K562 (cell line): ENCODE data around the gene COL25A1. TPM values are rescaled to one million over a fixed set of nuclear protein-coding genes. Genes with fewer than 3 reads are reported as not detected.
A peak's percentile ranks its signal among the peaks of the same experiment; 100 is the strongest.

Experiments used
- ATAC-seq: fragments of 200-7000 bp; cut with Tn5 transposase; 3 replicates; pipeline ENCODE4 v1.9.1; 2020; ENCODE audit warnings: moderate library complexity
- BruUV-seq: library from RNA; stranded (reverse); fragments of 400-500 nt; replicated peaks from 2 replicates; lab custom pipeline; 2021; lab: Mats Ljungman, UMichigan
- CTCF ChIA-PET: fragments of 300-600 bp; formaldehyde crosslinking; extraction: SDS; loops from one replicate; lab custom pipeline; 2021; ENCODE audit warnings: low intra/inter-chr PET ratio; lab: Yijun Ruan, JAX
- POLR2A ChIA-PET: fragments of 300-600, 350-650 bp; sonication (Branson Sonifier 250); formaldehyde crosslinking; extraction: SDS; loops from one replicate; lab custom pipeline; 2021; ENCODE audit warnings: antibody characterized with exemption, inconsistent platforms; lab: Yijun Ruan, JAX
- DNase-seq, 4 experiments: peaks; one replicate each; pipeline versions ENCODE4 v3.0.0 to v3.0.0-alpha.2; 2011 to 2018; ENCODE audit warnings: low spot score in 3 of 4, mixed read lengths in 3 of 4; ENCODE audit errors: extremely low read depth in 1 of 4
- FAIRE-seq: peaks from 2 replicates; lab custom pipeline; 2011; peaks lifted over from hg19 to GRCh38; lab: Jason Lieb, UNC
- H2AFZ ChIP-seq: 2 replicates; pipeline ENCODE4 v1.6.0; 2011; ENCODE audit warnings: low read depth, low read length, control low read depth, inconsistent platforms
- H3K27ac ChIP-seq: fragments of 200-600 bp; 3 replicates; pipeline ENCODE4 v1.8.0; 2011; ENCODE audit warnings: low read depth, mild to moderate bottlenecking, control low read depth, inconsistent platforms, low read length, moderate library complexity, mixed read lengths; ENCODE audit errors: extremely low read depth
- H3K27me3 ChIP-seq, 2 experiments: fragments of 300-600 bp in 1 of 2; 2 replicates in 1 of 2; 3 replicates in 1 of 2; pipeline versions ENCODE4 v1.6.0 to v1.8.0; 2011; ENCODE audit warnings: inconsistent platforms in 2 of 2, low read length in 2 of 2, mild to moderate bottlenecking in 1 of 2, mixed read lengths in 1 of 2, moderate library complexity in 1 of 2; ENCODE audit not compliant: control insufficient read depth in 2 of 2, insufficient read depth in 2 of 2
- H3K36me3 ChIP-seq: fragments of 300-600 bp; 3 replicates; pipeline ENCODE4 v1.8.0; 2011; ENCODE audit warnings: mild to moderate bottlenecking, low read length, inconsistent platforms; ENCODE audit not compliant: control insufficient read depth, insufficient read depth
- H3K4me1 ChIP-seq, 2 experiments: fragments of 200-600 bp in 1 of 2; replicated peaks in 1 of 2; 2 replicates in 1 of 2; 3 replicates in 1 of 2; pipeline versions ENCODE4 v1.5.1 to v1.8.0; 2011; ENCODE audit warnings: inconsistent platforms in 2 of 2, low read length in 2 of 2, mild to moderate bottlenecking in 1 of 2, mixed read lengths in 1 of 2, moderate library complexity in 1 of 2; ENCODE audit not compliant: control insufficient read depth in 2 of 2, insufficient read depth in 2 of 2
- H3K4me2 ChIP-seq: 2 replicates; pipeline ENCODE4 v1.6.1; 2011; ENCODE audit warnings: low read length, control low read depth, inconsistent platforms, mixed read lengths; ENCODE audit not compliant: insufficient read depth
- H3K4me3 ChIP-seq: fragments of 200-600 bp; sonication (generic), shearing (Covaris generic); 2 replicates; pipeline ENCODE4 v1.5.1; 2016; ENCODE audit warnings: control low read depth, inconsistent platforms
- H3K79me2 ChIP-seq: fragments of 200-600 bp; 3 replicates; pipeline ENCODE4 v1.8.0; 2011; ENCODE audit warnings: low read length, inconsistent platforms; ENCODE audit not compliant: control insufficient read depth, insufficient read depth
- H3K9ac ChIP-seq, 2 experiments: 2 replicates each; pipeline versions ENCODE4 v1.6.0 to v1.6.1; 2011; ENCODE audit warnings: low read depth in 2 of 2, low read length in 2 of 2, control low read depth in 1 of 2, inconsistent platforms in 1 of 2, mild to moderate bottlenecking in 1 of 2, mixed read lengths in 1 of 2; ENCODE audit not compliant: insufficient read depth in 1 of 2
- H3K9me1 ChIP-seq: one replicate; pipeline ENCODE4 v1.6.0; 2011; ENCODE audit warnings: inconsistent platforms, mild to moderate bottlenecking, low read length, moderate library complexity; ENCODE audit not compliant: control insufficient read depth, insufficient read depth
- H3K9me3 ChIP-seq: replicated peaks from 2 replicates; pipeline ENCODE4 v1.5.1; 2011; ENCODE audit warnings: low read depth, low read length, inconsistent platforms; ENCODE audit not compliant: control insufficient read depth, insufficient read depth
- H4K20me1 ChIP-seq: replicated peaks from 2 replicates; pipeline ENCODE4 v1.6.1; 2011; ENCODE audit warnings: low read length, inconsistent platforms, mixed read lengths; ENCODE audit not compliant: control insufficient read depth, insufficient read depth
- CREBBP ChIP-seq: IDR thresholded peaks from one replicate; pipeline ENCODE4 v1.6.1; 2012; ENCODE audit warnings: low read depth, mild to moderate bottlenecking, control low read depth, inconsistent platforms, low read length
- KLF16 ChIP-seq: IDR thresholded peaks from 2 replicates; pipeline ENCODE4 v1.6.1; 2016; ENCODE audit warnings: antibody characterized with exemption
- MEF2A ChIP-seq: IDR thresholded peaks from 2 replicates; pipeline ENCODE4 v1.6.1; 2011; ENCODE audit warnings: low read depth, mild to moderate bottlenecking, low read length, moderate library complexity; ENCODE audit not compliant: control insufficient read depth
- MGA ChIP-seq: fragments of 450-650 bp; IDR thresholded peaks from 2 replicates; pipeline ENCODE4 v1.6.1; 2016; ENCODE audit warnings: mild to moderate bottlenecking, moderate library complexity
- TAF15 ChIP-seq: fragments of 200-400 bp; formaldehyde crosslinking; IDR thresholded peaks from 2 replicates; pipeline ENCODE4 v1.6.1; 2017; ENCODE audit warnings: mild to moderate bottlenecking, low read depth, low read length, moderate library complexity
- ZBTB2 ChIP-seq: fragments of 450-650 bp; IDR thresholded peaks from 2 replicates; pipeline ENCODE4 v1.6.1; 2016; ENCODE audit warnings: antibody characterized with exemption
- ZC3H4 ChIP-seq: sonication (generic); formaldehyde crosslinking; IDR thresholded peaks from 2 replicates; pipeline ENCODE4 v1.9.0; 2021; ENCODE audit warnings: missing genetic modification reagents, borderline replicate concordance
- WGBS: fragments of 100-300 bp; shearing (Covaris generic); methylation state at CpG from one replicate; pipeline ENCODE4 v1.1.6; 2016; ENCODE audit warnings: low coverage, mixed read lengths; ENCODE audit not compliant: insufficient coverage; ENCODE audit errors: missing lambda C conversion rate; 5-methylcytosine and 5-hydroxymethylcytosine counted together
- in situ Hi-C: fragments of 300-500 bp; cut with MboI; formaldehyde crosslinking; loops from 4 replicates; pipeline ENCODE4 v1.15.0; 2018; ENCODE audit warnings: inconsistent platforms, mixed read lengths
- intact Hi-C: fragments of 100-400 bp; cut with micrococcal nuclease; formaldehyde crosslinking; loops from 2 replicates; pipeline ENCODE4 v1.14.2; 2022
- polyA plus RNA-seq, 8 experiments: library from polyadenylated mRNA; depleted of rRNA in 4 of 8; stranded (reverse) in 5 of 8; unstranded in 3 of 8; fragments of >200 nt; fragmentation: Nextera tagmentation in 2 of 8; fragmentation: Illumina TruSeq in 1 of 8; extraction: Ambion mirVana in 2 of 8; extraction: Trizol in 1 of 8; gene quantifications; 2 replicates each; pipeline versions ENCODE4 v1.2.1 to v1.2.3, GENCODE V29; 2011 to 2014; ENCODE audit warnings: inconsistent platforms in 1 of 8, missing spikeins in 1 of 8
- total RNA-seq, 7 experiments: library from RNA; depleted of rRNA in 6 of 7; stranded (reverse); fragments of >200 nt in 6 of 7; fragmentation: Illumina TruSeq in 2 of 7; extraction: Trizol in 2 of 7; gene quantifications; 2 replicates each; pipeline versions ENCODE4 v1.2.1 to v1.2.3, GENCODE V29; 2011 to 2021; ENCODE audit warnings: low replicate concordance in 1 of 7
- TF ChIP-seq, protein P1 (sequence below): fragments of 450-650 bp; conservative IDR thresholded peaks from 2 replicates; pipeline ENCODE4 v1.6.1; 2016; ENCODE audit warnings: missing genetic modification characterization, low read depth, mild to moderate bottlenecking, missing compliant biosample characterization, moderate library complexity

COL25A1 gene
- total and polyA plus RNA-seq, 9 of the 15 experiments (the other 6 are each of a cell fraction or from before 2014, with no cell fraction given) = 0.03 to 0.62 (median 0.27) TPM

DNA sequence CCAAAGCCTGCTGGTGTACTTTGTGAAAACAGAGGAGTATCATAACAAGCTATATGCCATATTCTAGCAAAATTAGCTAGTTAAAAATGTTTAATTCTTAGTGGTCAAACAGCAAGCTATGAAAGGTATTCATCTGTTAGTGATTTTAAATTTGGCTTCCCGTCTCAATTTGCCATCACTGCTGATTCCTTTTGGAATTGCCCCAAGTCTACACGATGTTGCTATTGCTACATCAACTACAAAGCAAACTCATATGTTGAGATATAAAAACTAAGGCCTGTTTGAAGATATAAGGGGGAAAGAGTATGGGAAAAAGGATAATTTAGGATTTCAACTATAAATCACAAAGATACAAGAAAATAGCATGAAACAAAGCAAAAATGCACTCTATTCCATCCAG lies 146.1 kb downstream of the COL25A1 start:
- no peaks in the 10 kb centered on the region for H3K9me3 ChIP-seq
- no peaks in the 10 kb centered on the region for H3K79me2 ChIP-seq
- intact Hi-C loops (no loop called here), in situ Hi-C loops (no loop called here)
- ChIA-PET CTCF (no interaction called here), POLR2A (no interaction called here)
- H3K27me3 ChIP-seq = no peaks in the 10 kb centered on the region
- DNase-seq = no peak
- peaks cover 0 to 8% of the 10 kb centered on the region in 2 experiments; a peak in 1 of 5 replicates for H3K4me1 ChIP-seq
- H3K9ac ChIP-seq = no peak overlapping the region
- no peaks in the 10 kb centered on the region for H3K36me3 ChIP-seq
- no peak overlapping the region for H3K27ac ChIP-seq
- H3K4me2 ChIP-seq = no peak overlapping the region
- no peak for FAIRE-seq
- peak overlapping the region; percentile 74 for H2AFZ ChIP-seq
- no peaks in the 10 kb centered on the region for H3K9me1 ChIP-seq
- no TSS peak for BruUV-seq
- ATAC-seq = no peak
- no peak overlapping the region for H3K4me3 ChIP-seq
- H4K20me1 ChIP-seq = no peaks in the 10 kb centered on the region
- WGBS = 55% methylated on average over 2 of the region's 2 CpGs
- TF ChIP-seq ZBTB2 (no peak), MEF2A (no peak), TAF15 (no peak), ZC3H4 (CRISPR knock-in tag) (no peak), KLF16 (no peak), MGA (no peak), CREBBP (no peak)
- TF ChIP-seq, protein P1, sequence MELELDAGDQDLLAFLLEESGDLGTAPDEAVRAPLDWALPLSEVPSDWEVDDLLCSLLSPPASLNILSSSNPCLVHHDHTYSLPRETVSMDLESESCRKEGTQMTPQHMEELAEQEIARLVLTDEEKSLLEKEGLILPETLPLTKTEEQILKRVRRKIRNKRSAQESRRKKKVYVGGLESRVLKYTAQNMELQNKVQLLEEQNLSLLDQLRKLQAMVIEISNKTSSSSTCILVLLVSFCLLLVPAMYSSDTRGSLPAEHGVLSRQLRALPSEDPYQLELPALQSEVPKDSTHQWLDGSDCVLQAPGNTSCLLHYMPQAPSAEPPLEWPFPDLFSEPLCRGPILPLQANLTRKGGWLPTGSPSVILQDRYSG = no peak
